ENCODE data around the gene KIDINS220. TPM values are rescaled to one million over a fixed set of nuclear protein-coding genes. Genes with fewer than 3 reads are reported as not detected.

KIDINS220 gene
- total and polyA plus RNA-seq, 2 experiments from 2014 or later = 12.8 to 38.2 TPM

- no peaks in the 10 kb centered on the region for H3K4me1 Mint-ChIP-seq
- Histone ChIP-seq H3K27me3 (ENCODE audit: insufficient read depth) (no peaks in the 10 kb centered on the region), H4K20me1 (replicated peaks; ENCODE audit: insufficient read depth) (no peaks in the 10 kb centered on the region; the same call in 1 of the 2 replicates), H3K79me2 (replicated peaks; ENCODE audit: insufficient read depth) (no peaks in the 10 kb centered on the region), H3K4me2 (no peak overlapping the region), H3K4me3 (no peak overlapping the region), H3K27ac (ENCODE audit: low read depth) (no peak overlapping the region), H2AFZ (no peak overlapping the region), H3K36me3 (ENCODE audit: insufficient read depth) (no peaks in the 10 kb centered on the region; the same call in 1 of the 2 replicates), H3F3A (replicated peaks; ENCODE audit: low read depth) (no peaks in the 10 kb centered on the region), H3K4me1 (ENCODE audit: insufficient read depth) (no peaks in the 10 kb centered on the region), H3K9me2 (ENCODE audit: insufficient read depth) (no peaks in the 10 kb centered on the region)
- H3K36me3 Mint-ChIP-seq (ENCODE audit: low read depth) = no peaks in the 10 kb centered on the region
- no peak for ATAC-seq
- H3K27me3 Mint-ChIP-seq (ENCODE audit: insufficient read depth, low read depth, poor library complexity) = no peaks in the 10 kb centered on the region
- TF ChIP-seq NANOG (IDR thresholded peaks at IDR 0.05; ENCODE audit: borderline replicate concordance) (no peak), ZNF114 (CRISPR knock-in tag; IDR thresholded peaks at IDR 0.05) (no peak)
- no peaks in the 10 kb centered on the region for H3K9me3 Mint-ChIP-seq
- no peak for DNase-seq (ENCODE audit: low spot score)
- H3K4me3 Mint-ChIP-seq = no peak overlapping the region
- no peak overlapping the region for H3K27ac Mint-ChIP-seq
Observed at GRCh38 chr2:8774371-8774770, 63.0 kb downstream of the KIDINS220 start.

GRCh38 chr2:8767324-8767723 is 70.1 kb downstream of the KIDINS220 start:
- H3K4me3 ChIP-seq = no peak overlapping the region
- Mint-ChIP-seq H3K4me3 (no peak overlapping the region), H3K27me3 (ENCODE audit: insufficient read depth, low read depth, poor library complexity) (peaks cover 2% of the 10 kb centered on the region), H3K9me3 (no peaks in the 10 kb centered on the region), H3K27ac (no peak overlapping the region), H3K36me3 (ENCODE audit: low read depth) (no peaks in the 10 kb centered on the region), H3K4me1 (no peaks in the 10 kb centered on the region)
- H2AFZ ChIP-seq = no peak overlapping the region
- no peak overlapping the region for H3K27ac ChIP-seq (ENCODE audit: low read depth)
- H3F3A ChIP-seq (replicated peaks; ENCODE audit: low read depth) = no peaks in the 10 kb centered on the region
- no peak for ATAC-seq
- H3K79me2 ChIP-seq (replicated peaks; ENCODE audit: insufficient read depth) = no peaks in the 10 kb centered on the region
- no peaks in the 10 kb centered on the region for H3K27me3 ChIP-seq (ENCODE audit: insufficient read depth)
- H3K9me2 ChIP-seq (ENCODE audit: insufficient read depth) = no peaks in the 10 kb centered on the region
- no peaks in the 10 kb centered on the region for H4K20me1 ChIP-seq (replicated peaks; ENCODE audit: insufficient read depth)
- TF ChIP-seq EZH2phosphoT487 (IDR thresholded peaks at IDR 0.05; ENCODE audit: unreplicated experiment) (no peak), POLR2AphosphoS5 (IDR thresholded peaks at IDR 0.05; ENCODE audit: low read depth) (no peak)
- no peaks in the 10 kb centered on the region for H3K4me1 ChIP-seq (ENCODE audit: insufficient read depth)
- DNase-seq (ENCODE audit: low spot score) = no peak
- H3K36me3 ChIP-seq (ENCODE audit: insufficient read depth) = no peaks in the 10 kb centered on the region
- H3K4me2 ChIP-seq = no peak overlapping the region

GRCh38 chr2:8761529-8762164 is 75.8 kb downstream of the KIDINS220 start:
- Histone ChIP-seq H3K79me2 (replicated peaks; ENCODE audit: insufficient read depth) (no peaks in the 10 kb centered on the region), H3F3A (replicated peaks; ENCODE audit: low read depth) (no peaks in the 10 kb centered on the region), H3K4me1 (ENCODE audit: insufficient read depth) (no peaks in the 10 kb centered on the region), H3K27me3 (ENCODE audit: insufficient read depth) (no peaks in the 10 kb centered on the region), H3K9me2 (ENCODE audit: insufficient read depth) (no peaks in the 10 kb centered on the region), H3K36me3 (ENCODE audit: insufficient read depth) (no peaks in the 10 kb centered on the region), H2AFZ (no peak overlapping the region), H3K4me3 (no peak overlapping the region), H3K4me2 (no peak overlapping the region), H4K20me1 (replicated peaks; ENCODE audit: insufficient read depth) (no peaks in the 10 kb centered on the region; the same call in 1 of the 2 replicates), H3K27ac (ENCODE audit: low read depth) (no peak overlapping the region)
- no peaks in the 10 kb centered on the region for H3K4me1 Mint-ChIP-seq
- H3K27me3 Mint-ChIP-seq (ENCODE audit: insufficient read depth, low read depth, poor library complexity) = peaks cover 3% of the 10 kb centered on the region
- H3K4me3 Mint-ChIP-seq = no peak overlapping the region
- peaks cover 3% of the 10 kb centered on the region for H3K9me3 Mint-ChIP-seq
- DNase-seq (ENCODE audit: low spot score) (peak; percentile 30), ATAC-seq (no peak)
- peak; percentile 47 to 61 for TF ChIP-seq CTCF (conservative IDR thresholded peaks at IDR 0.05; ENCODE audit: low read depth in 2 of 2)
- TF ChIP-seq EZH2 (IDR thresholded peaks at IDR 0.05; ENCODE audit: low read depth, unreplicated experiment) = no peak
- H3K27ac Mint-ChIP-seq = no peak overlapping the region
- H3K36me3 Mint-ChIP-seq (ENCODE audit: low read depth) = peaks cover 15% of the 10 kb centered on the region

Data from GM23338 (cell line).